ENCODE data around the gene KAT6B. TPM values are rescaled to one million over a fixed set of nuclear protein-coding genes. Genes with fewer than 3 reads are reported as not detected.

The KAT6B gene
- total RNA-seq, 2 donors from 2014 or later, result 25.3 to 39.1 TPM

GRCh38 chr10:74880041-74880440 is 53.6 kb downstream of the KAT6B start:
- Mint-ChIP-seq H3K4me1 (peaks cover 15% of the 10 kb centered on the region), H3K4me3 (no peak overlapping the region)
- no peak for TF ChIP-seq CTCF (conservative IDR thresholded peaks at IDR 0.05)

GRCh38 chr10:74881253-74881884 is 55.0 kb downstream of the KAT6B start:
- Mint-ChIP-seq H3K4me3 (no peak overlapping the region), H3K27ac (no peak overlapping the region), H3K4me1 (peaks cover 1% of the 10 kb centered on the region), H3K9me3 (no peaks in the 10 kb centered on the region), H3K27me3 (ENCODE audit: insufficient read depth) (no peaks in the 10 kb centered on the region), H3K36me3 (ENCODE audit: low read depth) (peaks cover 4% of the 10 kb centered on the region)
- no peak for TF ChIP-seq CTCF (conservative IDR thresholded peaks at IDR 0.05)
- DNase-seq, result no peak
- H3K36me3 ChIP-seq (ENCODE audit: control insufficient read depth, insufficient read depth, low read length), result no peaks in the 10 kb centered on the region
- H3K4me1 ChIP-seq (ENCODE audit: control insufficient read depth, insufficient read depth, low read length), result no peaks in the 10 kb centered on the region
- no peaks in the 10 kb centered on the region for H3K27me3 ChIP-seq (ENCODE audit: control insufficient read depth, insufficient read depth, low read length, poor library complexity, severe bottlenecking)
- no peak overlapping the region for H3K27ac ChIP-seq (ENCODE audit: low read depth, low read length)
- H3K4me3 ChIP-seq (ENCODE audit: low read length), result no peak overlapping the region
- no peaks in the 10 kb centered on the region for H3K9me3 ChIP-seq (ENCODE audit: control insufficient read depth, low read length)
- 94 to 96% methylated on average over 5 to 7 of the region's 7 CpGs for WGBS, 2 experiments (ENCODE audit: insufficient coverage in 1 of 2, insufficient read length in 1 of 2)
- H3K9ac ChIP-seq (ENCODE audit: extremely low read depth, low read length, poor library complexity, severe bottlenecking), result no peak overlapping the region

More at GRCh38 chr10:74880041-74880440, 53.6 kb downstream of the KAT6B start:
- 100% methylated on average over 1 of the region's 3 CpGs; no CpG with 5 or more reads in 1 of the 2 experiments for WGBS, 2 experiments (ENCODE audit: insufficient coverage in 1 of 2, insufficient read length in 1 of 2)
- no peak overlapping the region for H3K27ac Mint-ChIP-seq
- no peak for DNase-seq
- no peaks in the 10 kb centered on the region for H3K27me3 ChIP-seq (ENCODE audit: control insufficient read depth, insufficient read depth, low read length, poor library complexity, severe bottlenecking)
- H3K9ac ChIP-seq (ENCODE audit: extremely low read depth, low read length, poor library complexity, severe bottlenecking), result no peak overlapping the region
- H3K27me3 Mint-ChIP-seq (ENCODE audit: insufficient read depth), result no peaks in the 10 kb centered on the region
- H3K9me3 Mint-ChIP-seq, result no peaks in the 10 kb centered on the region
- no peaks in the 10 kb centered on the region for H3K36me3 ChIP-seq (ENCODE audit: control insufficient read depth, insufficient read depth, low read length)
- no peak overlapping the region for H3K27ac ChIP-seq (ENCODE audit: low read depth, low read length)
- peaks cover 4% of the 10 kb centered on the region for H3K36me3 Mint-ChIP-seq (ENCODE audit: low read depth)
- H3K9me3 ChIP-seq (ENCODE audit: control insufficient read depth, low read length), result no peaks in the 10 kb centered on the region
- H3K4me1 ChIP-seq (ENCODE audit: control insufficient read depth, insufficient read depth, low read length), result no peaks in the 10 kb centered on the region
- H3K4me3 ChIP-seq (ENCODE audit: low read length), result no peak overlapping the region

- Mint-ChIP-seq H3K4me1 (no peaks in the 10 kb centered on the region), H3K4me3 (no peak overlapping the region), H3K9me3 (no peaks in the 10 kb centered on the region), H3K27me3 (ENCODE audit: insufficient read depth) (no peaks in the 10 kb centered on the region), H3K27ac (no peak overlapping the region), H3K36me3 (ENCODE audit: low read depth) (peaks cover 4% of the 10 kb centered on the region)
- no peaks in the 10 kb centered on the region for H3K36me3 ChIP-seq (ENCODE audit: control insufficient read depth, insufficient read depth, low read length)
- no peaks in the 10 kb centered on the region for H3K9me3 ChIP-seq (ENCODE audit: control insufficient read depth, low read length)
- TF ChIP-seq CTCF (conservative IDR thresholded peaks at IDR 0.05), result no peak
- WGBS, 2 experiments (ENCODE audit: insufficient coverage in 1 of 2, insufficient read length in 1 of 2), result 92 to 100% methylated on average over 1 of the region's 1 CpG
- no peak for DNase-seq
- H3K27ac ChIP-seq (ENCODE audit: low read depth, low read length), result no peak overlapping the region
- H3K4me3 ChIP-seq (ENCODE audit: low read length), result no peak overlapping the region
- no peaks in the 10 kb centered on the region for H3K27me3 ChIP-seq (ENCODE audit: control insufficient read depth, insufficient read depth, low read length, poor library complexity, severe bottlenecking)
- H3K9ac ChIP-seq (ENCODE audit: extremely low read depth, low read length, poor library complexity, severe bottlenecking), result no peak overlapping the region
- H3K4me1 ChIP-seq (ENCODE audit: control insufficient read depth, insufficient read depth, low read length), result no peaks in the 10 kb centered on the region
These were observed 56.0 kb downstream of the KAT6B start for GRCh38 chr10:74882427-74882826.

Data from endodermal cell (in vitro differentiated cells).